Measurements from ENCODE around the gene LYSMD2. TPM values are rescaled to one million over a fixed set of nuclear protein-coding genes. Genes with fewer than 3 reads are reported as not detected.

LYSMD2 gene
- total RNA-seq, 1 experiment from 2014 or later = 6.0 TPM

DNA sequence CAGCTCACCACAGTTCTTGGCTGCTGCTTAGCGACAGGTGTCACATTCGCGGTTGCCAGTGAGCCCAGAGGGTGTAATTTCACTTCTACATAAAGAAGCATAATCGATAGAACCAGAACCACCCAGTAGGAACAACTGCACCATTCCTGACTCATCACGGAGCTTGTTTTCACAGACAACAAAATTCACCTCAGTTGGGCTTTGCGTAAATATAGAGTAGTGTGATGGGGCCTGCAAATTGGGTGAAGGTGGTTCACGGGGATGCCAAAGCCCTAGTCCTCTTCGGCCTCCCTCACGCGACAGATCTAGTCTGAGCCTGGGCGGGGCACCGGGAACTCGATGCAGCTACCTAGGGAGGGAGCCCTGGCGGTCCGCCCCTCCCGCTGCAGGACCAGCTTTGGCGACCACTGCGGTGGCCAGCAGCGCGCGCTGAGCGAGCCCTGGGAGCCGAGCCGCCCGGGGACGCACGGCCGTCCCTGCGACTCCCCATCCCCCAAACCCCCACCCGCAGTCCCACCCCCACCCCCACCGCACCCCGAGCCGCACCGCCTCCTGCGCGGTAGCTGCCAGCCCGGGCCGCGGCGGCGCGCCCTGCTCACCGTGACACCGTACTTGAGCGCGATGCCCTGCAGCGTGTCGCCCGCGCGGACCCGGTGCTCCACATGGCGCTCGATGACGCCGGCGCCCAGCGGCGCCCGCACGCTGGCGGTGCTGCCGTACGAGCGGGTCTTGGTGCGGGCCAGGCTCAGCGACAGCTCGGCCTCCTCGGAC is 519 bp downstream of the LYSMD2 start:
- no TSS peak for BruUV-seq (replicated peaks)
- Histone ChIP-seq H3K9me3 (ENCODE audit: low read length) (no peaks in the 10 kb centered on the region), H2AFZ (ENCODE audit: low read length) (peak overlapping the region; percentile 91), H3K4me2 (ENCODE audit: low read length) (peak overlapping the region; percentile 92), H3K9ac (ENCODE audit: low read length) (peak overlapping the region; percentile 63; the same call in 1 of the 2 replicates), H4K20me1 (ENCODE audit: low read length) (no peaks in the 10 kb centered on the region), H3K27me3 (ENCODE audit: low read length) (no peaks in the 10 kb centered on the region), H3K36me3 (ENCODE audit: low read depth, low read length) (no peaks in the 10 kb centered on the region), H3K27ac (ENCODE audit: low read length) (no peak overlapping the region), H3K4me1 (ENCODE audit: insufficient read depth, low read length) (peaks cover 12% of the 10 kb centered on the region), H3K9me2 (replicated peaks; ENCODE audit: low read length) (no peaks in the 10 kb centered on the region), H3K79me2 (ENCODE audit: low read length) (peaks cover 14% of the 10 kb centered on the region; the same call in 1 of the 2 replicates), H3K4me3 (ENCODE audit: low read length) (peak overlapping the region; percentile 66), H3F3A (ENCODE audit: low read length, unreplicated experiment) (no peaks in the 10 kb centered on the region)
- POLR2A ChIA-PET (ENCODE audit: unreplicated experiment) = no interaction called here
- intact Hi-C loops (cut with micrococcal nuclease) = no loop called here
- CTCF ChIA-PET = no interaction called here
- TF ChIP-seq EZH2 (IDR thresholded peaks at IDR 0.05; ENCODE audit: low read length, unreplicated experiment) = no peak
- TF ChIP-seq CTCF (conservative IDR thresholded peaks at IDR 0.05; ENCODE audit: low read depth, low read length) = no peak
- no peak for TF ChIP-seq EZH2phosphoT487 (IDR thresholded peaks at IDR 0.05; ENCODE audit: borderline replicate concordance, low read length)
- ATAC-seq (peak; percentile 65), DNase-seq (peak; percentile 32)

- no peak overlapping the region for H3K27ac ChIP-seq (ENCODE audit: low read length)
- BruUV-seq (replicated peaks) = no TSS peak
- POLR2A ChIA-PET (ENCODE audit: unreplicated experiment) = no interaction called here
- CTCF ChIA-PET = no interaction called here
- H4K20me1 ChIP-seq (ENCODE audit: low read length) = no peaks in the 10 kb centered on the region
- H3K36me3 ChIP-seq (ENCODE audit: low read depth, low read length) = no peaks in the 10 kb centered on the region
- peak overlapping the region; percentile 85 for H3K4me2 ChIP-seq (ENCODE audit: low read length)
- H3K9me2 ChIP-seq (replicated peaks; ENCODE audit: low read length) = no peaks in the 10 kb centered on the region
- ATAC-seq = no peak
- TF ChIP-seq EZH2 (IDR thresholded peaks at IDR 0.05; ENCODE audit: low read length, unreplicated experiment) (no peak), EZH2phosphoT487 (IDR thresholded peaks at IDR 0.05; ENCODE audit: borderline replicate concordance, low read length) (no peak), CTCF (conservative IDR thresholded peaks at IDR 0.05; ENCODE audit: low read depth, low read length) (no peak)
- no peak for DNase-seq
- no peaks in the 10 kb centered on the region for H3K9me3 ChIP-seq (ENCODE audit: low read length)
- H2AFZ ChIP-seq (ENCODE audit: low read length) = peak overlapping the region; percentile 4; the same call in 1 of the 2 replicates
- H3K9ac ChIP-seq (ENCODE audit: low read length) = no peak overlapping the region
- no peaks in the 10 kb centered on the region for H3F3A ChIP-seq (ENCODE audit: low read length, unreplicated experiment)
- peak overlapping the region; percentile 66 for H3K4me3 ChIP-seq (ENCODE audit: low read length)
- intact Hi-C loops (cut with micrococcal nuclease) = no loop called here
- H3K79me2 ChIP-seq (ENCODE audit: low read length) = peaks cover 14% of the 10 kb centered on the region; the same call in 1 of the 2 replicates
- H3K4me1 ChIP-seq (ENCODE audit: insufficient read depth, low read length) = peaks cover 12% of the 10 kb centered on the region
- H3K27me3 ChIP-seq (ENCODE audit: low read length) = no peaks in the 10 kb centered on the region
Measured at GRCh38 chr15:51736069-51736468, 1.4 kb downstream of the LYSMD2 start.
